ENCODE results near the gene STRN4.

DNA sequence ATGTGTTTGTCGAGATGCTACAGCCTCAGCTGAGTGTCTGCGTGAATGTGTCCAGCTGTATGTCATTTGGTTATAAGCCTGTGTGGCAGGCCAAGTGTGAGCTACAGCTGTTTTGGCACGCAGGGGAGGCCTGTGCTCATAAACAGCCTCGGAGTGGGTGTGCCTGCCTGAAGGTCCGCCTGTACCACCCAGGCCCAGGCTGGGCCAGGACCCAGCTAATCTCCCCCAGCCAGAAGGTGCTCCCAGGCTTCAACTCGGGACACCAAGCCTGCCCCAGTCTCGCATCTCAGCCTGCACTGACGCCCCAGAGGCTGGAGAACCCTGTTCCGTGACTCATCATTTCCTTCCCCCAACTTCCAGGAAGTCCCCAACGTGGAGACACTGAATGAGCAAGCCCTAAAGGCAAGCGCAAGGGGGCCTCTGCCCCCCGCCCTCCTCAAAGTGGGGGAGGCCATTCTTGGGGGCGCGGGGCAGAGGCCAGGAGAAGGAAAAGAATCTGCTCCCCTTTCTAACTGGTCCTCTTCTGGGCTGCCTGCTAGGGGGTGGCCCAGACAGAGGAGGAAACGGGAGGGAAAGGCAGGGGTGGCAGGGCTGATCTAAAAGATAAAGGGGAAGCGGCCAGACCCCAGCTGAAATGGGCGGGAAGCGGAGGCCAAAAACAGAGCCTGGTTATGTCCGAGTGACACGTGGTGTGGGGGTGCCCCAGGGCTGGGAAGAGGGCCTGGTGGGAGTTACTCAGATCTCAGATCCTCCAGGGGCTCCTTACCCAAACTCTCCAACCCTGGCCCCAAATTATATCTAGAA is 40.2 kb upstream of the STRN4 start:
- TF ChIP-seq, protein P1, sequence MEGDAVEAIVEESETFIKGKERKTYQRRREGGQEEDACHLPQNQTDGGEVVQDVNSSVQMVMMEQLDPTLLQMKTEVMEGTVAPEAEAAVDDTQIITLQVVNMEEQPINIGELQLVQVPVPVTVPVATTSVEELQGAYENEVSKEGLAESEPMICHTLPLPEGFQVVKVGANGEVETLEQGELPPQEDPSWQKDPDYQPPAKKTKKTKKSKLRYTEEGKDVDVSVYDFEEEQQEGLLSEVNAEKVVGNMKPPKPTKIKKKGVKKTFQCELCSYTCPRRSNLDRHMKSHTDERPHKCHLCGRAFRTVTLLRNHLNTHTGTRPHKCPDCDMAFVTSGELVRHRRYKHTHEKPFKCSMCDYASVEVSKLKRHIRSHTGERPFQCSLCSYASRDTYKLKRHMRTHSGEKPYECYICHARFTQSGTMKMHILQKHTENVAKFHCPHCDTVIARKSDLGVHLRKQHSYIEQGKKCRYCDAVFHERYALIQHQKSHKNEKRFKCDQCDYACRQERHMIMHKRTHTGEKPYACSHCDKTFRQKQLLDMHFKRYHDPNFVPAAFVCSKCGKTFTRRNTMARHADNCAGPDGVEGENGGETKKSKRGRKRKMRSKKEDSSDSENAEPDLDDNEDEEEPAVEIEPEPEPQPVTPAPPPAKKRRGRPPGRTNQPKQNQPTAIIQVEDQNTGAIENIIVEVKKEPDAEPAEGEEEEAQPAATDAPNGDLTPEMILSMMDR (IDR thresholded peaks at IDR 0.05): no peak
- peak in 1 of 2 donors; percentile 17 for TF ChIP-seq POLR2A (IDR thresholded peaks at IDR 0.05)

Measured in uterus (tissue), 2 donors.